Activated T-helper 9 cell treated with anti-CD3 and anti-CD28 coated beads, Interleukin-2, amount 50 U/mL, for 16 hours (primary cell): ENCODE results near the gene MAGOH.
A peak's percentile ranks its signal among the peaks of the same experiment; 100 is the strongest.
"Not testable (repeated sequence)": the region's sequence is repeated elsewhere in the genome, so short reads cannot be mapped to it uniquely, and the experiment has no call there.

ENCODE experiments used
- DNase-seq: peaks from one replicate; pipeline ENCODE4 v3.0.0-alpha.2; 2020; ENCODE audit warnings: low read depth

The MAGOH gene

GRCh38 chr1:53238197-53239155 is at the start of gene MAGOH:
TSS of gene MAGOH (minus strand) at chr1:53238518. CDS start at chr1:53238448, 70 bp downstream.
- DNase-seq, result peak; percentile 91

- DNase-seq, result no peak
Observed at GRCh38 chr1:53286955-53287354, 48.6 kb upstream of the MAGOH start.

GRCh38 chr1:53285969-53286760 is 47.8 kb upstream of the MAGOH start:
- DNase-seq, result no peak

- DNase-seq, result no peak
Observed at GRCh38 chr1:53285546-53285945, 47.2 kb upstream of the MAGOH start.

GRCh38 chr1:53284224-53285020 is 46.1 kb upstream of the MAGOH start:
- no peak for DNase-seq

- DNase-seq, result not testable (repeated sequence)
Observed at GRCh38 chr1:53283156-53283555, 44.8 kb upstream of the MAGOH start.

- no peak for DNase-seq
Observed at GRCh38 chr1:53281133-53281532, 42.8 kb upstream of the MAGOH start.

GRCh38 chr1:53280496-53280895 is 42.2 kb upstream of the MAGOH start:
- no peak for DNase-seq

GRCh38 chr1:53279296-53280200 is 41.2 kb upstream of the MAGOH start:
- DNase-seq, result no peak

- DNase-seq, result peak; percentile 60
Observed at GRCh38 chr1:53278298-53278725, 40.0 kb upstream of the MAGOH start.

- no peak for DNase-seq
Observed at GRCh38 chr1:53277326-53277725, 39.0 kb upstream of the MAGOH start.

GRCh38 chr1:53276902-53277281 is 38.6 kb upstream of the MAGOH start:
- no peak for DNase-seq

GRCh38 chr1:53276153-53276901 is 38.0 kb upstream of the MAGOH start:
- no peak for DNase-seq

- no peak for DNase-seq
Observed at GRCh38 chr1:53275566-53275965, 37.2 kb upstream of the MAGOH start.

- DNase-seq, result no peak
Observed at GRCh38 chr1:53274541-53275185, 36.3 kb upstream of the MAGOH start.

- no peak for DNase-seq
Observed at GRCh38 chr1:53274026-53274425, 35.7 kb upstream of the MAGOH start.

GRCh38 chr1:53273526-53273925 is 35.2 kb upstream of the MAGOH start:
- no peak for DNase-seq

GRCh38 chr1:53272349-53272748 is 34.0 kb upstream of the MAGOH start:
- no peak for DNase-seq

GRCh38 chr1:53271446-53272090 is 33.2 kb upstream of the MAGOH start:
- no peak for DNase-seq
